Measurements from ENCODE around the gene ANO4.

- TF ChIP-seq POLR2A (IDR thresholded peaks at IDR 0.05) (no peak), CTCF (IDR thresholded peaks at IDR 0.05) (no peak)
These were observed 14.2 kb downstream of the ANO4 start for GRCh38 chr12:100808777-100809176.

Measured in prostate gland (tissue), 2 donors.